AG09319 (cell line): ENCODE results near the gene SLC44A4.
"Not testable (repeated sequence)": the region's sequence is repeated elsewhere in the genome, so short reads cannot be mapped to it uniquely, and the experiment has no call there.

ENCODE experiments used
- DNase-seq: peaks from one replicate; pipeline ENCODE4 v3.0.0-alpha.2; 2010; ENCODE audit warnings: low read depth; ENCODE audit errors: extremely low read depth
- TF ChIP-seq, protein P1 (sequence below): IDR thresholded peaks from 2 replicates; pipeline ENCODE4 v1.5.1; 2011; ENCODE audit warnings: low read depth, mild to moderate bottlenecking, inconsistent platforms, low read length, moderate library complexity

SLC44A4 gene

DNA sequence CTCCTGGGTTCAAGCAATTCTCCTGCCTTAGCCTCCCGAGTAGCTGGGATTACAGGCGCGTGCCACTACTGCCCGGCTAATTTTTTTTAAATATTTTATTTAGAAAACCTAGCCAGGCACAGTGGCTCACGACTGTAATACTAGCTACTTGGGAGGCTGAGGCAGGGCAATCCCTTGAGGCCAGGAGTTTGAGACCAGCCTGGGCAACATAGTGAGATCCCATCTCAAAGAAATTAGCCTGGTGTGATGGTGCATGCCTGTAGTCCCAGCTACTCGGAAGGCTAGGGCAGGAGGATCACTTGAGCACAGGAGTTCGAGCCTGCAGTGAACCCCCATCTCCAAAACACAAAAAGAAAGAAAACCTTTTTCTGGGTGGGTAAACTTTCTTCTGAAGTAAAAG lies 2.4 kb downstream of the SLC44A4 start:
- TF ChIP-seq, protein P1, sequence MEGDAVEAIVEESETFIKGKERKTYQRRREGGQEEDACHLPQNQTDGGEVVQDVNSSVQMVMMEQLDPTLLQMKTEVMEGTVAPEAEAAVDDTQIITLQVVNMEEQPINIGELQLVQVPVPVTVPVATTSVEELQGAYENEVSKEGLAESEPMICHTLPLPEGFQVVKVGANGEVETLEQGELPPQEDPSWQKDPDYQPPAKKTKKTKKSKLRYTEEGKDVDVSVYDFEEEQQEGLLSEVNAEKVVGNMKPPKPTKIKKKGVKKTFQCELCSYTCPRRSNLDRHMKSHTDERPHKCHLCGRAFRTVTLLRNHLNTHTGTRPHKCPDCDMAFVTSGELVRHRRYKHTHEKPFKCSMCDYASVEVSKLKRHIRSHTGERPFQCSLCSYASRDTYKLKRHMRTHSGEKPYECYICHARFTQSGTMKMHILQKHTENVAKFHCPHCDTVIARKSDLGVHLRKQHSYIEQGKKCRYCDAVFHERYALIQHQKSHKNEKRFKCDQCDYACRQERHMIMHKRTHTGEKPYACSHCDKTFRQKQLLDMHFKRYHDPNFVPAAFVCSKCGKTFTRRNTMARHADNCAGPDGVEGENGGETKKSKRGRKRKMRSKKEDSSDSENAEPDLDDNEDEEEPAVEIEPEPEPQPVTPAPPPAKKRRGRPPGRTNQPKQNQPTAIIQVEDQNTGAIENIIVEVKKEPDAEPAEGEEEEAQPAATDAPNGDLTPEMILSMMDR: no peak

DNA sequence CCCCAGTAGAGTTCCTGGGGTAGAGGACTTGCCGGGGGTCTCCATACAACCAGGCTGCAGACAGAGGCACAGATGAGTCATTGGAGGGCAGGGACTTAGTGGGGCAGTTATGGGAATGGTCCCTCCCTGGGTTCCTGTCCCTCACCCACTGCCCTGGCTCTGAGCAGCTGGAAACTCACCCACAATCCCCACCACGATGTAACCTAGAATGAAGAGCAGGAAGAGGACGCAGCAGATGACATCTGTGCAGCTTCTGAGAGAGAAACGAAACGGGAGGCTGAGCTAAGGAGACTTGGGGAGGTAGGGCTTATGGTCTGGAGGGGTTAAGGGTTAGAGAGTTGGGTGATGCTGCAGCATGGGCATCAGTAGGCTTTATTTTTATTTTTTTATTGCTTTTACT lies 2.9 kb downstream of the SLC44A4 start:
- TF ChIP-seq, protein P1: no peak
- no peak for DNase-seq

More for the DNA sequence above, 2.4 kb downstream of the SLC44A4 start:
- DNase-seq: no peak

DNA sequence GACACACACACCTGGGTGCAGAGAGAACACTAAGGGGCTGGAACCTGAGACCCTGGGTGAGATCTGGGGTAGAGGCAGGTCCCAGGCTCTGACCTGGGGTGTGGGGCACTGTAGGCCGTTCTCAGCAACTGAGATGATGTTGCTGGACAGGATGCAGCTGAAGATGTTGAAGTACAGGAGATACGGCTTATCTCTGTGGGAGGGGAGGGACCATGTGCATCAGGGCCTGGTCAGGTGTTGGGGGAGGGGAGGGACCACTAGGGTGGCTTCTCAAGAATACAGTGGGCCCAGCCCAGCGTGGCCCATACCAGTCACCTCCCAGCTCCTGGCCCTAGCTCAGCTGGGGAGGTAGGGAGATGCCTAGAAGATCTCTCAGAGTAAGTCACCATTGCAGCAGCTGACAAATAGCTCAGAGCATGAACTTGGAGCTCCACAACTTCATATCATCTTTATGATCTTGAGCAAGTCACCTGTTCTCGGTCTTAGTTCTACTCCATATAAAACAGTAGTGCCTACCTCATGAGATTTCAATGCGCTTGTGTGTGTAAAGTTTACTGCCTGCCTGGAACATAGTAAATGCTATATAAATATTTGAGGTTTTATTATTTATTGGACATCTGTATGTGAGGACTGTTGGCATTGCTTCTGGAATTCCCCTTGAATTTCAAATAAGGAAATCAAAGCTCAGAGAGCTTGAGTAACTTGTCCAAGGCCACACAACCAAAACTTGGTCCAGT lies 3.8 kb downstream of the SLC44A4 start:
- no peak for DNase-seq

DNA sequence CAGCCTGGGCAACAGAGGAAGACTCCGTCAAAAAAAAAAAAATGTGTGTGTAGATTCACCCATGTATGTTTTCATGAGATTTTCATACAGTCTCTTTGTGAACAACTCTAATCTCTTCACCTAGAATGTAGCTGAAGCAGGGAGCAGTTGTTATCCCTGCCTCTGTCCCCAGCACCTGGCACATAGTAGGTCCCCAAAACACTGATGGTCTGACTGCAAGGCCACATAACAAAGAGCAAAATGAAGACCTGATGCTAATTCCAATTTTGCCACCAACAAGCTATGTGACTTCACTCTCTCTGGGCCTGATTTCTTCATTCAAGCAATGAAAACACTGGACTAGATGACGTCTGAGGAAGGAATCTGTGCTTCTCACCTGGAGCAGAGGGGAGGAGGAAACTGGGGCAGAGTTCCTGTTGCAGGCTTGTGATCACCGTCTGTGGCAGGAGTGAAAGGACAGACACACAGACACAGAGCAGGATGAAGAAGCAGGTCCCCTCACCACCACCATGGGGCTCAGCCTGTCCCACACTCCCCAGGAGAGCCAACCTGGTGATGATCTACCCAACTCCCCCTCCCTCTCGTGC lies 4.6 kb downstream of the SLC44A4 start:
- TF ChIP-seq, protein P1: no peak
- DNase-seq: no peak

More for the DNA sequence above, 3.8 kb downstream of the SLC44A4 start:
- TF ChIP-seq, protein P1: no peak

DNA sequence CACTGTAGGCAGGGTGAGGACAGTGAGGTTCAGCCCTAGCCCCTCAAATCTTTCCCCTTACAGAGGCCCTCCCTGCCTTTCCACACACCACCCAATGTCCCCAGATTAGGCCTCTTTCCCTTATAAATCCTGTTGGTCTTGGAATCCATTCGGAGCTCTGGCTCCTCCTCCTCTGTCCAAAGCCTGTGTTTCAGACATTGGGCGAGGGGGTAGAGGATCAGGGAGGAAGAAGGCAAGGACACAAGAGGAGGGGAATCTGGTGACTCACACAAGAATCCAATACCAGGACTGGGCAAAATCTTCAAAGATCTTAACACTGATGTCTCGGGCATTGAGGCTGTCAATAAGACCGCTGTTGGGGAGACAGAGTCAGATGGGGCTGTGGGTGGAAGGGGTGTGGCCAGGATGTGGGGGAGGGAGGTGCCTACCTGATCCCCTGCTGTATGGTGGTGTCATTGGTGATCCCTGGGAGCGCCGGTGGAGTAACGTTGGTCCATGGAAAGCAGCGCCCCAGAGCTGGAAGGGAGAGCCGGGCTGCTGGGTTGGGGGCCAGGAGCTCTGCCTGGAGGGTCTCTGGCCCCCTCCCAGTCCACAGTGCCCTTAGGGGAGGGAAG lies 7.6 kb downstream of the SLC44A4 start:
- no peak for DNase-seq
- TF ChIP-seq, protein P1: no peak

DNA sequence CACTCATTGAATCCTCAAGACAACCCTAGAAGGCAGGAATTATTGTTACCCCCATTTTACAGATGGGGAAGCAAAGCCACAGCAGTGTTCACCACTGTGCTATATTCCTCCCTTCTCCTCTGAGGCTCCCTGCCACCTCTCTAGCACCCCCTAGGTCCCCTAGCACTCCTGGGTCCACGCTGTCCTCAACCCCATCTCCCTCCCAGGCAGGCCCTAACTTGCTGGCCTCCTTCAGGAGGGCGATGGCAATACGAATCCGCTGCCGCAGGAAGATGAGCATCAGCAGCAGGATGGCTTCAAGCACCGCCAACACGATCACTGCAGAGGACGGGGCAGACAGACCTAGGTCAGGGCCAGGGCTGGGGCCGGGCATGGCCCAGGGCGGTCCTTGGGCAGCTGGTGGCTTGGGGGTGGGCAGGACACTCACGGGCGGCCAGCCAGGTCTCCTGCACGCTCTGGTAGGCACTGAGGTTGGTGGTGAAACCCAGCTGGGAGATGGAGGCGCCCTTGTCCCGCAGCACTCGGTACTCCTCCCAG lies 8.3 kb downstream of the SLC44A4 start:
- DNase-seq: no peak
- TF ChIP-seq, protein P1: no peak

DNA sequence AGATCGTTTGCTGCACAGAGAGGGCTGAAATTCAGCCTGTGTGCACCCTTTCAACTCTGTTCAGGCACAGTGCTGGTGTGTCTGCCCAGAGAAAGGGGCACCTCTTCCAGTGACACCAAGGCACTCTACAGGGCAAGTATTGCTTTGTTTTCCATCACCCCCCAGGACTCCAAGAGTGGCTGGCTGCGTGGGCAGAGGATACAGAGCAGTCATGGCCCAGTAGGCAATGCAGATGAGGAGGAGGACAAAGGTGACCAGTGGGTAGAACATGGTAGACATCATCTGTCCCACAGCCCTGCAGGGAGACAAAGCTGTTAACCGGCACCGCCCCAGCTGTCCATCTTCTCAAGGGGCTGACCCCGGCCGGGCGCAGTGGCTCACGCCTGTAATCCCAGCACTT lies 9.5 kb downstream of the SLC44A4 start:
- TF ChIP-seq, protein P1: no peak
- DNase-seq: no peak

DNA sequence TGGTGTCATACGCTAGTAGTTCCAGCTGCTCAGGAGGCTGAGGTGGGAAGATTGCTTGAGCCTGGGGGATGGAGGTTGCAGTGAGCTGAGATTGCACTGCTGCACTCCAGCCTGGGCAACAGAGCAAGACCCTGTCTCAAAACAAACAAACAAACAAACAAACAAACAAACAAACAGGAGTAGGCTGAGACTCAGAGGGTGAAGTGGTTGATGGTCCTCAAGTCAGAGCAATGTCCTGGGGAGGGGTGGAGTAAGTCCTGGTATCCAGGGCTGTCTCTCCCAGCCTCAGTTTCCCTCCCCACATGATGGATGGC lies 10.2 kb downstream of the SLC44A4 start:
- DNase-seq: not testable (repeated sequence)
